B cell (primary cell): ENCODE results near the gene PELI2. TPM values are rescaled to one million over a fixed set of nuclear protein-coding genes. Genes with fewer than 3 reads are reported as not detected.

Experiments
- ATAC-seq: fragments of 200-7000 bp; cut with Tn5 transposase; one replicate; pipeline ENCODE4 v1.10.0; 2021; ENCODE audit warnings: low read depth, mild to moderate bottlenecking, moderate number of reproducible peaks, moderate library complexity
- CTCF ChIA-PET: fragments of 350-600 bp; sonication (Branson Sonifier 250); formaldehyde crosslinking; loops from one replicate; lab custom pipeline; 2021; ENCODE audit warnings: antibody characterized with exemption, inconsistent platforms; lab: Charles Lee
- POLR2A ChIA-PET: fragments of 350-600 bp; sonication (Branson Sonifier 250); formaldehyde crosslinking; loops from one replicate; lab custom pipeline; 2021; ENCODE audit warnings: antibody characterized with exemption; lab: Charles Lee
- DNase-seq: peaks from one replicate; pipeline ENCODE4 v3.0.0; 2013
- H2AFZ ChIP-seq: 2 replicates; pipeline ENCODE4 v1.6.1; 2012; ENCODE audit warnings: mild to moderate bottlenecking, low read depth, low read length; ENCODE audit not compliant: insufficient read depth, poor library complexity, severe bottlenecking
- H3K27ac ChIP-seq, 2 donors: 1 replicate in 1 of 2; 2 replicates in 1 of 2; pipeline ENCODE4 v1.5.1; 2012 to 2013; ENCODE audit warnings: low read length in 2 of 2, mild to moderate bottlenecking in 2 of 2, moderate library complexity in 1 of 2
- H3K27me3 ChIP-seq, 4 experiments: fragments of 200-600 bp in 1 of 4; sonication (generic) in 1 of 4; replicated peaks in 1 of 4; 1 replicate in 2 of 4; 2 replicates in 2 of 4; pipeline versions ENCODE4 v1.6.1 to v1.7.0; 2013 to 2016; ENCODE audit warnings: low read length in 3 of 4, mild to moderate bottlenecking in 2 of 4, mixed read lengths in 1 of 4, moderate library complexity in 1 of 4; ENCODE audit not compliant: insufficient read depth in 4 of 4, control insufficient read depth in 3 of 4; ENCODE audit errors: control extremely low read depth in 1 of 4
- H3K36me3 ChIP-seq, 2 experiments: replicated peaks in 1 of 2; 1 replicate in 1 of 2; 2 replicates in 1 of 2; pipeline versions ENCODE4 v1.6.1 to v1.7.1; 2013; ENCODE audit warnings: low read length in 1 of 2; ENCODE audit not compliant: insufficient read depth in 2 of 2, control insufficient read depth in 1 of 2; ENCODE audit errors: control extremely low read depth in 1 of 2, extremely low read depth in 1 of 2
- H3K4me1 ChIP-seq, 2 donors: fragments of 200-600 bp in 1 of 2; sonication (generic) in 1 of 2; 1 replicate in 1 of 2; 2 replicates in 1 of 2; pipeline versions ENCODE4 v1.5.1 to v1.6.1; 2013 to 2017; ENCODE audit warnings: low read length in 2 of 2; ENCODE audit not compliant: control insufficient read depth in 2 of 2, insufficient read depth in 2 of 2
- H3K4me2 ChIP-seq: replicated peaks from 2 replicates; pipeline ENCODE3; 2012; ENCODE audit warnings: mild to moderate bottlenecking, low read depth, low read length; ENCODE audit not compliant: poor library complexity, severe bottlenecking
- H3K4me3 ChIP-seq, 5 experiments: fragments of 200-600 bp in 1 of 5; sonication (generic) in 1 of 5; 1 replicate in 3 of 5; 2 replicates in 2 of 5; pipeline versions ENCODE4 v1.5.1 to v1.7.0; 2011 to 2016; ENCODE audit warnings: low read length in 4 of 5, mild to moderate bottlenecking in 4 of 5, low read depth in 2 of 5, control low read depth in 1 of 5, moderate library complexity in 1 of 5; ENCODE audit not compliant: insufficient read depth in 1 of 5; ENCODE audit errors: control extremely low read depth in 1 of 5, extremely low read depth in 1 of 5
- H3K79me2 ChIP-seq: fragments of 200-600 bp; sonication (generic); one replicate; pipeline ENCODE4 v1.6.0; 2016; ENCODE audit warnings: low read length; ENCODE audit not compliant: control insufficient read depth, insufficient read depth
- H3K9ac ChIP-seq: fragments of 200-600 bp; sonication (generic); 2 replicates; pipeline ENCODE4 v1.6.1; 2017; ENCODE audit warnings: mild to moderate bottlenecking, low read length, moderate library complexity
- H3K9me3 ChIP-seq, 3 donors: one replicate each; pipeline versions ENCODE4 v1.6.1 to v1.7.1; 2013; ENCODE audit warnings: low read length in 2 of 3; ENCODE audit not compliant: control insufficient read depth in 2 of 3, insufficient read depth in 1 of 3; ENCODE audit errors: control extremely low read depth in 1 of 3
- H4K20me1 ChIP-seq: 2 replicates; pipeline ENCODE4 v1.6.0; 2012; ENCODE audit warnings: mild to moderate bottlenecking, low read length; ENCODE audit not compliant: insufficient read depth, control insufficient read depth, poor library complexity, severe bottlenecking
- H3K27ac Mint-ChIP-seq: one replicate; pipeline ENCODE4 v1.8.0; 2021; ENCODE audit warnings: mixed read lengths
- H3K27me3 Mint-ChIP-seq: one replicate; pipeline ENCODE4 v1.8.0; 2021; ENCODE audit warnings: mixed read lengths
- H3K4me1 Mint-ChIP-seq: one replicate; pipeline ENCODE4 v1.8.0; 2021; ENCODE audit warnings: mixed read lengths
- H3K4me3 Mint-ChIP-seq: one replicate; pipeline ENCODE4 v1.8.0; 2021; ENCODE audit warnings: mixed read lengths
- H3K9me3 Mint-ChIP-seq: one replicate; pipeline ENCODE4 v1.8.0; 2022; ENCODE audit warnings: mixed read lengths; ENCODE audit not compliant: insufficient read depth
- CTCF ChIP-seq: fragments of 200-600 bp; IDR thresholded peaks from one replicate; pipeline ENCODE4 v1.8.0; 2022; ENCODE audit warnings: antibody characterized with exemption, mild to moderate bottlenecking
- EZH2 ChIP-seq: IDR thresholded peaks from 2 replicates; pipeline ENCODE4 v1.6.1; 2012; ENCODE audit warnings: borderline replicate concordance, low read depth, mild to moderate bottlenecking, moderate library complexity, low read length; ENCODE audit not compliant: insufficient read depth, poor library complexity, severe bottlenecking
- WGBS: methylation state at CpG from one replicate; pipeline ENCODE4 v1.1.5; 2013; ENCODE audit warnings: missing lambda C conversion rate; ENCODE audit not compliant: insufficient coverage; 5-methylcytosine and 5-hydroxymethylcytosine counted together
- intact Hi-C: fragments of 100-400 bp; cut with micrococcal nuclease; formaldehyde crosslinking; loops from one replicate; pipeline ENCODE4 v1.10.0; 2022
- polyA plus RNA-seq: library from polyadenylated mRNA; depleted of rRNA; stranded (reverse); fragments of >200 nt; gene quantifications from 2 replicates; pipeline ENCODE4 v1.2.3, GENCODE V29; 2012
- total RNA-seq, 2 donors: library from RNA; stranded (reverse); fragments of 120-200 nt in 1 of 2; gene quantifications; 1 replicate in 1 of 2; 2 replicates in 1 of 2; pipeline versions ENCODE4 v1.2.3 to v1.2.4, GENCODE V29; 2013 to 2022

The PELI2 gene
- total and polyA plus RNA-seq, 2 donors (not counting 1 experiment from before 2014, with no cell fraction given), result 5.7 to 13.4 TPM

GRCh38 chr14:56224229-56224628 lies 106.0 kb downstream of the PELI2 start:
- Histone ChIP-seq H3K4me2 (no peak overlapping the region), H2AFZ (no peak overlapping the region), H3K27ac (no peak overlapping the region), H3K36me3 (no peaks in the 10 kb centered on the region), H3K9me3 (peaks cover 0 to 10% (median 2%) of the 10 kb centered on the region in 3 donors), H4K20me1 (peaks cover 12% of the 10 kb centered on the region), H3K79me2 (peaks cover 3% of the 10 kb centered on the region), H3K4me1 (no peaks in the 10 kb centered on the region), H3K4me3 (no peak overlapping the region), H3K27me3 (no peaks in the 10 kb centered on the region), H3K9ac (no peak overlapping the region)
- Mint-ChIP-seq H3K4me3 (no peak overlapping the region), H3K4me1 (no peaks in the 10 kb centered on the region), H3K9me3 (no peaks in the 10 kb centered on the region), H3K27me3 (no peaks in the 10 kb centered on the region), H3K27ac (no peak overlapping the region)
- no peak for DNase-seq
- WGBS, result no CpG with 5 or more reads among the region's 1 CpG
- no peak for ATAC-seq
- intact Hi-C loops, result no loop called here
- ChIA-PET CTCF (no interaction called here), POLR2A (no interaction called here)
- TF ChIP-seq EZH2 (no peak), CTCF (no peak)

- no peaks in the 10 kb centered on the region for H3K4me1 Mint-ChIP-seq
- intact Hi-C loops, result no loop called here
Measured at GRCh38 chr14:56224691-56225681, 106.8 kb downstream of the PELI2 start.

More at GRCh38 chr14:56224691-56225681, 106.8 kb downstream of the PELI2 start:
- Histone ChIP-seq H3K4me3 (no peak overlapping the region), H3K27ac (no peak overlapping the region), H3K4me2 (no peak overlapping the region), H3K9ac (no peak overlapping the region), H3K4me1 (no peaks in the 10 kb centered on the region), H2AFZ (no peak overlapping the region), H3K79me2 (peaks cover 3% of the 10 kb centered on the region), H3K9me3 (peaks cover 0 to 10% (median 2%) of the 10 kb centered on the region in 3 donors), H3K27me3 (no peaks in the 10 kb centered on the region), H4K20me1 (peaks cover 12% of the 10 kb centered on the region), H3K36me3 (no peaks in the 10 kb centered on the region)
- Mint-ChIP-seq H3K9me3 (no peaks in the 10 kb centered on the region), H3K4me3 (no peak overlapping the region), H3K27me3 (no peaks in the 10 kb centered on the region), H3K27ac (no peak overlapping the region)
- ChIA-PET CTCF (no interaction called here), POLR2A (no interaction called here)
- TF ChIP-seq CTCF (no peak), EZH2 (no peak)
- DNase-seq (no peak), ATAC-seq (no peak)
- WGBS, result 93% methylated on average over 16 of the region's 17 CpGs
